Measurements from ENCODE around the gene SKAP2. TPM values are rescaled to one million over a fixed set of nuclear protein-coding genes. Genes with fewer than 3 reads are reported as not detected.
A peak's percentile ranks its signal among the peaks of the same experiment; 100 is the strongest.

SKAP2 gene
- total RNA-seq, 1 experiment from 2014 or later, result 0.56 TPM

- DNase-seq (ENCODE audit: low spot score), result peak; percentile 38
- Histone ChIP-seq H3K4me1 (ENCODE audit: insufficient read depth, low read length, poor library complexity, severe bottlenecking) (no peaks in the 10 kb centered on the region), H3K9me3 (ENCODE audit: low read depth, low read length, poor library complexity, severe bottlenecking) (no peaks in the 10 kb centered on the region), H3K27ac (ENCODE audit: low read depth, low read length, poor library complexity, severe bottlenecking) (no peak overlapping the region), H3K4me3 (ENCODE audit: low read depth, low read length, poor library complexity, severe bottlenecking) (no peak overlapping the region), H3K27me3 (replicated peaks; ENCODE audit: insufficient read depth, low read depth, low read length, poor library complexity) (no peaks in the 10 kb centered on the region), H3K36me3 (ENCODE audit: insufficient read depth, low read length, poor library complexity, severe bottlenecking) (no peaks in the 10 kb centered on the region)
- intact Hi-C loops (cut with micrococcal nuclease; ENCODE audit: unreplicated experiment), result no loop called here
- ChIA-PET POLR2A (ENCODE audit: low non-redundant PET) (no interaction called here), CTCF (no interaction called here)
- TF ChIP-seq EZH2 (IDR thresholded peaks at IDR 0.05; ENCODE audit: borderline replicate concordance, low read depth, low read length, poor library complexity, severe bottlenecking) (no peak), CTCF (conservative IDR thresholded peaks at IDR 0.05; ENCODE audit: low read depth, low read length) (no peak)
- no TSS peak for BruUV-seq (replicated peaks)
Observed at GRCh38 chr7:26620352-26620751, 244.0 kb downstream of the SKAP2 start.

- H3K4me3 ChIP-seq (ENCODE audit: low read depth, low read length, poor library complexity, severe bottlenecking), result no peak overlapping the region
- no peaks in the 10 kb centered on the region for H3K4me1 ChIP-seq (ENCODE audit: insufficient read depth, low read length, poor library complexity, severe bottlenecking)
- ChIA-PET CTCF (no interaction called here), POLR2A (ENCODE audit: low non-redundant PET) (no interaction called here)
- intact Hi-C loops (cut with micrococcal nuclease; ENCODE audit: unreplicated experiment), result no loop called here
- H3K9me3 ChIP-seq (ENCODE audit: low read depth, low read length, poor library complexity, severe bottlenecking), result no peaks in the 10 kb centered on the region
- H3K27me3 ChIP-seq (replicated peaks; ENCODE audit: insufficient read depth, low read depth, low read length, poor library complexity), result no peaks in the 10 kb centered on the region
- no peak for DNase-seq (ENCODE audit: low spot score)
- H3K36me3 ChIP-seq (ENCODE audit: insufficient read depth, low read length, poor library complexity, severe bottlenecking), result no peaks in the 10 kb centered on the region
- no peak overlapping the region for H3K27ac ChIP-seq (ENCODE audit: low read depth, low read length, poor library complexity, severe bottlenecking)
- TF ChIP-seq CTCF (conservative IDR thresholded peaks at IDR 0.05; ENCODE audit: low read depth, low read length) (no peak), EZH2 (IDR thresholded peaks at IDR 0.05; ENCODE audit: borderline replicate concordance, low read depth, low read length, poor library complexity, severe bottlenecking) (no peak)
- no TSS peak for BruUV-seq (replicated peaks)
Observed at GRCh38 chr7:26619348-26619984, 244.9 kb downstream of the SKAP2 start.

GRCh38 chr7:26618898-26619297, 245.5 kb downstream of the SKAP2 start:
- POLR2A ChIA-PET (ENCODE audit: low non-redundant PET), result no interaction called here
- CTCF ChIA-PET, result no interaction called here
- BruUV-seq (replicated peaks), result no TSS peak
- Histone ChIP-seq H3K27me3 (replicated peaks; ENCODE audit: insufficient read depth, low read depth, low read length, poor library complexity) (no peaks in the 10 kb centered on the region), H3K4me3 (ENCODE audit: low read depth, low read length, poor library complexity, severe bottlenecking) (no peak overlapping the region), H3K9me3 (ENCODE audit: low read depth, low read length, poor library complexity, severe bottlenecking) (no peaks in the 10 kb centered on the region), H3K4me1 (ENCODE audit: insufficient read depth, low read length, poor library complexity, severe bottlenecking) (no peaks in the 10 kb centered on the region), H3K27ac (ENCODE audit: low read depth, low read length, poor library complexity, severe bottlenecking) (no peak overlapping the region), H3K36me3 (ENCODE audit: insufficient read depth, low read length, poor library complexity, severe bottlenecking) (no peaks in the 10 kb centered on the region)
- intact Hi-C loops (cut with micrococcal nuclease; ENCODE audit: unreplicated experiment), result no loop called here
- DNase-seq (ENCODE audit: low spot score), result no peak
- TF ChIP-seq CTCF (conservative IDR thresholded peaks at IDR 0.05; ENCODE audit: low read depth, low read length) (no peak), EZH2 (IDR thresholded peaks at IDR 0.05; ENCODE audit: borderline replicate concordance, low read depth, low read length, poor library complexity, severe bottlenecking) (no peak)
